RPMI7951 (cell line): ENCODE measurements around the gene RUNX2. TPM values are rescaled to one million over a fixed set of nuclear protein-coding genes. Genes with fewer than 3 reads are reported as not detected.
"Not testable (repeated sequence)": the region's sequence is repeated elsewhere in the genome, so short reads cannot be mapped to it uniquely, and the experiment has no call there.

Experiments used
- DNase-seq: peaks from one replicate; pipeline ENCODE4 v3.0.0-alpha.2; 2012; ENCODE audit warnings: low read depth
- total RNA-seq: library from RNA; depleted of rRNA; stranded (reverse); fragments of >200 nt; shearing (Covaris generic); gene quantifications from 2 replicates; pipeline ENCODE4 v1.2.3, GENCODE V29; 2014

RUNX2 gene
- total RNA-seq, 1 experiment from 2014 or later, result 18.9 TPM

GRCh38 chr6:45455408-45455807 is 127.3 kb downstream of the RUNX2 start:
- DNase-seq, result no peak

GRCh38 chr6:45457141-45457540 is 129.0 kb downstream of the RUNX2 start:
- DNase-seq, result no peak

GRCh38 chr6:45458672-45459071 is 130.5 kb downstream of the RUNX2 start:
- DNase-seq, result no peak

- DNase-seq, result no peak
These were observed 132.0 kb downstream of the RUNX2 start for GRCh38 chr6:45460166-45460565.

- peak; percentile 49 for DNase-seq
These were observed 133.4 kb downstream of the RUNX2 start for GRCh38 chr6:45461486-45461885.

- no peak for DNase-seq
These were observed 134.3 kb downstream of the RUNX2 start for GRCh38 chr6:45462190-45463134.

- DNase-seq, result no peak
These were observed 136.6 kb downstream of the RUNX2 start for GRCh38 chr6:45464685-45465084.

GRCh38 chr6:45466686-45467085 is 138.6 kb downstream of the RUNX2 start:
- no peak for DNase-seq

- DNase-seq, result not testable (repeated sequence)
These were observed 139.3 kb downstream of the RUNX2 start for GRCh38 chr6:45467417-45467816.

- no peak for DNase-seq
These were observed 139.7 kb downstream of the RUNX2 start for GRCh38 chr6:45467853-45468252.

- no peak for DNase-seq
These were observed 141.5 kb downstream of the RUNX2 start for GRCh38 chr6:45469663-45470062.

- DNase-seq, result no peak
These were observed 142.1 kb downstream of the RUNX2 start for GRCh38 chr6:45470131-45470738.

- peak; percentile 90 for DNase-seq
These were observed 144.3 kb downstream of the RUNX2 start for GRCh38 chr6:45472382-45472781.

GRCh38 chr6:45473121-45473993 is 145.2 kb downstream of the RUNX2 start:
- no peak for DNase-seq

- DNase-seq, result no peak
These were observed 146.2 kb downstream of the RUNX2 start for GRCh38 chr6:45474376-45474775.

- DNase-seq, result no peak
These were observed 148.2 kb downstream of the RUNX2 start for GRCh38 chr6:45476341-45476740.

GRCh38 chr6:45477278-45477677 is 149.1 kb downstream of the RUNX2 start:
- DNase-seq, result no peak

GRCh38 chr6:45477790-45478189 is 149.7 kb downstream of the RUNX2 start:
- DNase-seq, result no peak

GRCh38 chr6:45478240-45478639 is 150.1 kb downstream of the RUNX2 start:
- peak; percentile 59 for DNase-seq

GRCh38 chr6:45479834-45480751 is 152.0 kb downstream of the RUNX2 start:
- DNase-seq, result peak; percentile 76
